HL-60/S4 treated with phorbol 12-myristate 13-acetate at 8.2 ng/mL for 4 days and 3 days (cell line): Measurements from ENCODE around the gene DOCK3.
"Not testable (repeated sequence)": the region's sequence is repeated elsewhere in the genome, so short reads cannot be mapped to it uniquely, and the experiment has no call there.

Experiments
- in situ Hi-C: fragments of 300-500 bp; cut with MboI; formaldehyde crosslinking; loops from 2 replicates; pipeline ENCODE4 v1.15.0; 2022; ENCODE audit warnings: low sequenced_read_pairs

The DOCK3 gene

DNA sequence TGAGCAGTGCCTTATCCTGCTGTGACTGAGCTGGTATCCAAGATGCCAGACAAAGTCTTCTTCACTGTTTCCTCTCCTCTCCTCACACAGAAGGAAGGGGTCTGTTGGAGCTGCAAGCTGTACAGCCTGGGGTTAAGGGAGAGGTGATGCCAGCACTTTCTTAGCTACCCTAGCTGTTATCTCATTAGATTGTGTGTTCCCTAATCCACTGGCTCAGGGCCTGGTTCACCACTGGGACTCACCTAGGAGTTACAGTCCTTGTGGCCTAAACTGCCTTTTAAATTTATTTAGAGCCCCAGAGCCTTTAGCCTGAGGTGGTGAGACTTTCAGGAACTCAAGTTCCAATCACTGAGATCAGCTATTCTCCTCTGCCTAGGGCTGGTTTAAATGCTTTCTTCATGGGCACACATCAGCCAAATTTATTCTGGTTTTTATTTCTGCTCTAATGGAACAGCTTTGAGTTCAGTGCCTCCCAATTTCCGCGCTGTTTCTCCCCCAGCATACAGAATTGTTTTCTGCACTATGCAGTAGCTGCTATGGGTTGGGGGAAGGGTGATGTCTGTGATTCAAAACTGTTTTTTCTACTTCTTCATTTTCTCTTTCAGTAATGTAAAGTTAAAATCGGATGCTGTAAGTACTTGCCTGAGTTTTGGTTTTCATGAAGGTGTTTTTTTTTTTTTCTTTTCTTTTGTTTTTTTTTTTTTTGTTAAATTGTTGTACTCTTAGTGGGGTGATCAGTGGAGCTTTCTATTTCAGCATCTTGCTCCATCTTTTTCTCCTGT, 198.8 kb downstream of the DOCK3 start:
- in situ Hi-C loops = no loop called here

DNA sequence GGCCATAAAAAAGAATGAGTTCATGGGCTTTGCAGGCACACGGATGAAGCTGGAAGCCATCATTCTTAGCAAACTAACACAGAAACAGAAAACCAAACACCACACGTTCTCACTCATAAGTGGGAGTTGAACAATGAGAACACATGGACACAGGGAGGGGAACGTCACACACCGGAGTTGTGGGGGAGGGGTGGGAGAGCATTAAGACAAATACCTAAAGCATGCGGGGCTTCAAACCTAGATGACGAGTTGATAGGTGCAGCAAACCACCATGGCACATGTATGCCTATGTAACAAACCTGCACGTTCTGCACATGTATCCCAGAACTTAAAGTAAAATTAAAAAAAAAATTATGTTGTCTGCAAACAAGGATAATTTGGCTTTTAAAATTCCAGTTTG, 200.1 kb downstream of the DOCK3 start:
- in situ Hi-C loops = not testable (repeated sequence)

DNA sequence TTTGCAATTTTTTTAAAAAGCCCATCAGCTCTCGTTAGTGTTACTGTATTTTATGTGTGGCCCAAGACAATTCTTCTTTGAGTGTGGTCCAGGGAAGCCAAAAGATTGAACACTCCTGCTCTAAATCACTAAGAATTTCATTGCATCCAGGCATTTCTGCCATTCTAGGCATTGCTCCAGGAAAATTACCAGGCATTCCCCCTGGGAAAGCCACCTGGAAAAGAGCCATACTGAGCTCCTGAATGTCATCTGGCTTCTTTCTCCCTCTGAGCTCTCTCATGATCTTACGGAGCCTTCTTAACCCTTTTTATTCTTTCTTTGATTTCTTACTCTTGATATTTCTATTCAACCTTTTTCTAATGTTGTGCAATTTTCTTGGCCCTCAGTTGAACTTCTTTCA, 202.2 kb downstream of the DOCK3 start:
- in situ Hi-C loops = no loop called here

DNA sequence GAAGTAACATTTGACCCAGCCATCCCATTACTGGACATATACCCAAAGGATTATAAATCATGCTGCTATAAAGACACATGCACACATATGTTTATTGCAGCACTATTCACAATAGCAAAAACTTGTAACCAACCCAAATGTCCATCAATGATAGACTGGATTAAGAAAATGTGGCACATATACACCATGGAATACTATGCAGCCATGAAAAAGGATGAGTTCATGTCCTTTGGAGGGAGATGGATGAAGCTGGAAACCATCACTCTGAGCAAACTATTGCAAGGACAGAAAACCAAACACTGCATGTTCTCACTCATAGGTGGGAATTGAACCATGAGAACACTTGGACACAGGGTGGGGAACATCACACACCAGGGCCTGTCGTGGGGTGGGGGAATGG, 208.0 kb downstream of the DOCK3 start:
- in situ Hi-C loops = not testable (repeated sequence)

DNA sequence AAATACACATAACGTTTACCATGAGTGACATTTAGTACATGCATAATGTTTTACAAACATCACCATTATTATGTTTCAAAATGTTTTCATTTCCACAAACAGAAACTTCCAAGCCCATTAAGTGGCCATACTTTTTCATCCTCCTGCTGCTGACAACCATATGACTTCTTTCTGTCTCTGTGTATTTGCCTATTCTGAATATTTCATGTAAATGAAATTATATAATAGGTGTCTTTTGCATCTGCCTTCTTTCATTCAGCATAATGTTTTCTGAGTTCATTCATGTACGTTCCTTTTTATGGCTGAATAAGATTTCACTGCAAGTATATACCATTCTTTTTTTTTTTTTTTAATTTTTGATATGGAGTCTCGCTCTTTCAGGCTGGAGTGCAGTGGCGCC, 209.0 kb downstream of the DOCK3 start:
- in situ Hi-C loops = no loop called here

DNA sequence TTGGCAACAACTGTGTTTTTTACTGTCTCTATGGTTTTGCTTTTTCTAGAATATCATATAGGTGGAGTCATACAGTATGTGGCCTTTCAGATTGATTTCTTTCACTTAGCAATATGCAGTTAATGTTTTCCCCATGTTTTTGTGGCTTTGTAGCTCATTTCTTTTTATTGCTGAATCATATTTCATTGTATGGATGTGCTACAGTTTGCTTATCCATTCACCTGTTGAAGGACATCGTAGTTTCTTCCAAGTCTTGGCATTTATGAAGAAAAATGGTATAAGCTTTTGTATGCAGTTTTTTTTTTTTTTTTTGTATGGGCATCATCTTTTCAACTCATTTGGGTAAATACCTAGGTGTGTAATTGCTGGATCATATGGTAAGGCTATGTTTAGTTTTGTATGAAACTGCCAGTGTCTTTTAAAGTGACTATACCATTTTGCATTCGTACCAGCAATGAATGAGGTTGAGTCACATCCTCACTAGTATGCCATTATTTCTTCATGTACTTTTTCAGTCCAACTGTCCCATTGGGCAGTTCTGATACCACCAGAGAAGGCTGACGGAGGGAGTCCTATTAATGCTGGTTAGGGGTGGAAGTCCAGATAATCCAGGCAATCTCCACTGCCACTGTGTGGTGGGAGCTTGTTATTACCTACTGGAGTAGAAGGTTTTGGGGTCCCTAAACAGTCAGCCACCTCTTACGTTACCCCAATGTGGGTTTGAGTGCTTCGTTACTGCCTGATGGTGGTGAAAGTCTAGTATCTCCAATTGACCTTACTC, 210.5 kb downstream of the DOCK3 start:
- in situ Hi-C loops = no loop called here

DNA sequence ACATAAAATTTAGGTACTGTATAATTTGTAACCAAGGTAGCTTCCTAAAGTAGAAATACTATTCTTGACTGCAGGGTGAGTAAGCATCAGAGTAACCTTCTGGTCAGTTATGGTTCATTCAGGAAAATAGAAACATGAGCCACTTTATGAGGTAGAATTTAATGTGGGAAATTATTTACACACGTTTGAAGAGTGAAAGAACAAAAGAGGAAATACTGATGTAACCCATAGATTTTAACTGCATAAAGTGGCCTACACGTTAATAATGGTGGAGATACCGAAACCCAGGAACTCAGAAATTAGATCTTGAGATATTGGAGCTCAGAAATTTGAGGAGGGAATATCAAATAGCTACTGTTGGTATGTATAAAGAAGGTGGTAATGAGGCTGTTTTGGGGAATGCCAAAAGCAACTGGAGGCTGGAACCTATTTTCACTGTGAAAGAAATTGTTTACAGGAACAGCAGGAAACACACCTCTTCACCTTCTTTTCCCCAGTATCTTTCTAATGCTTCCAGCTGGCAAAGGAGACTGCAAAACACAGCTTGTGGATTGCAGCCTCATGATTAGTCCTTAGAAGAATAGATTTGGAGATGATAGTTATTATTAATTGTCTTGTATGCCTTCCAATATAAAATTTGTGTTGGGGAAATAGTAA, 216.1 kb downstream of the DOCK3 start:
- in situ Hi-C loops = no loop called here

DNA sequence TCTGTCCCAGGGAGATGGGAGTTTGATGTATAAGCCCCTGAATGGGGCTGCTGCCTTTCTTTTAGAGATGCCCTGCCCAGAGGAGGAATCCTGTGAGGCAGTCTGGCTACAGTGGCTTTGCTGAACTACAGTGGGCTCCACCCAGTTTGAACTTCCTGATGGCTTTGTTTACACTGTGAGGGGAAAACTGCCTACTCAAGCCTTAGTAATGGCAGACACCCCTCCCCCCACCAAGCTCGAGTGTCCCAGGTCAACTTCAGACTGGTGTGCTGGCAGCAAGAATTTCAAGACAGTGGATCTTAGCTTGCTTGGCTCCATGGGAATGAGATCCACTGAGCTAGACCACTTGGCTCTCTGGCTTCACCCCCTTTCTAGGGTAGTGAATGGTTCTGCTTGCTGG, 226.4 kb downstream of the DOCK3 start:
- in situ Hi-C loops = not testable (repeated sequence)

DNA sequence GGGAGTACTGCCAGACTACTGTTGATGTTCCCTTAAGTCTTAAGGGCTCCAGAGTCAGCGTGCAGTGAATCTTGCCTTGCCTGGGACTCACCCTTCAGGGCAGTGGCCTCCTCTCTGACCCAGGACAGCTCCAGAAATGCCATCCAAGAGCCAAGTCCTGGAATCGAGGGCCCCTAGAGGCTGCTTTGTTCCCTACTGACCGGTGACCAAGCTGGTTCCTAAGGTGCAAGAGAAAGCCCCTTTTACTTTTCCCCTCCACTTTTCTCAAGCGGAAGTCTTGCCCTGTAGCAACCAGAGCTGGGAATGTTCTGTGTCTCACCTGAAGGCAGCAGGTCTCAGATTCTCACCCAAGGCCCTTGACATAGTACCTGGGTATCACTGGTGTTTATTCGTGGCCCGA, 238.0 kb downstream of the DOCK3 start:
- in situ Hi-C loops = no loop called here

DNA sequence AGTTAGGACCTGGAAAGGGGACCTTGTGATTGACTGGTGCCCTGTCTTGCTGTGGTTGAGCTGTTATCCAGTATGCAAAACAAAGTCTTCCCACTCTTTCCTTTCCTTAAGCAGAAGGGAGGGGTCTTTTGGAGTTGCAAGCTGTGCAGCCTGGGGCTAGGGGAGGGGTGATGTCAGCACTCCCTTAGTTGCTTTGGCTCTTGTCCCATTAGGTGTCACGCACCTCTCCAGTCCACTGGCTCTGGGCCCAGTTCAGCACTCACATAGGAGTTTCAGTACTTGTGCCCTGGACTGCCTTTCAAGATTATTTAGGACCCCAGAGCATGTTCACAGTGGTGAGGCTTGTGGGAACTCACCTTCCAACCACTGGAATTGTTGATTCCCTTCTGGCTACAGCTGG, 238.5 kb downstream of the DOCK3 start:
- in situ Hi-C loops = no loop called here

DNA sequence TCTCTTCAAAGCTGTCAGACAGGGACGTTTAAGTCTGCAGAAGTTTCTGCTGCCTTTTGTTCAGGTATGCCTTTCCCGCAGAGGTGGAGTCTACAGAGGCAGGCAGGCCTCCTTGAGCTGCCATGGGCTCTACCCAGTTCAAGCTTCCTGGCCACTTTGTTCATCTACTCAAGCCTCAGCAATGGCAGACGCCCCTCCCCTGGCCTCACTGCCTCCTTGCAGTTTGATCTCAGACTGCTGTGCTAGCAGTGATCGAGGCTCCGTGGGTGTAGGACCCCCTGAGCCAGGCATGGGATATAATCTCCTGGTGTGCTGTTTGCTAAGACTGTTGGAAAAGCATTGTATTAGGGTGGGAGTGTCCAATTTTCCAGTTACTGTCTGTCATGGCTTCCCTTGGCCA, 247.3 kb downstream of the DOCK3 start:
- in situ Hi-C loops = not testable (repeated sequence)

DNA sequence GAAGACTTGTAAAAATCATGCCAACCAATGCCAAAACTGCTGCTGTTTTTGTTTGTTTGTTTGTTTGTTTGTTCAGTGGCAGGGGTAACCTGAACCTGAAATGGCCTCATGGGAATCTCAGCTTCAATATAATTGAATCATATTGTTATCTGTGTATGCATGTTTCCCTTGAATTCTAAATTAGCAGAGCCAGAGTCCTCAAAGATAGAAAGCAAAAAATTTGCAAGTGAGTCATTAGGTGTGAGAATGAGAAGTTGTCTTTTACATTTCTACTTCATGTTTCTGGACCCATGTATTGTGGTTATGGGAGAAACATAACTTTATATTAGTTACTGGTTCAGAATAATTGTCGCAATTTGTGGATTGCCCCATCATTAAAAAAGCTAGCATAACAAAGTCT, 249.2 kb downstream of the DOCK3 start:
- in situ Hi-C loops = no loop called here

DNA sequence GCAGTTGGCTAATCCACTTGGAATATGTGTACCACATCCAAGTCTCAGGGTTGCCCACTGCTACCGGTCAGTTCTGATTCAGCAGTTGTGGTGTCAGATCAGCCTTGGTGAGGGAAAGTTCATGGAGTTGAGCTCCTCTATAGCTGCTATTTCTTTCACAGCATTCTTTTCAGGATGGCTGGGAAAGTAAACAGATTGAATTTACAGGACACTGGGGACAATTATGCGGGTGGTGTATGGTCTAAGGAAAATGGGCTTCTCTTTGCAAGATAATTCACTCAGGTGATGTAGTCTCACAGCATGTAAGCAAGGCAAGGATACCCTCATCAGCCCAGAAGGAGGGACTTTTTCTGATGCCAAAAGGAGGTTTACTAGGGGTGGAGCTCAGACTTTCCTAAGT, 249.9 kb downstream of the DOCK3 start:
- in situ Hi-C loops = no loop called here

DNA sequence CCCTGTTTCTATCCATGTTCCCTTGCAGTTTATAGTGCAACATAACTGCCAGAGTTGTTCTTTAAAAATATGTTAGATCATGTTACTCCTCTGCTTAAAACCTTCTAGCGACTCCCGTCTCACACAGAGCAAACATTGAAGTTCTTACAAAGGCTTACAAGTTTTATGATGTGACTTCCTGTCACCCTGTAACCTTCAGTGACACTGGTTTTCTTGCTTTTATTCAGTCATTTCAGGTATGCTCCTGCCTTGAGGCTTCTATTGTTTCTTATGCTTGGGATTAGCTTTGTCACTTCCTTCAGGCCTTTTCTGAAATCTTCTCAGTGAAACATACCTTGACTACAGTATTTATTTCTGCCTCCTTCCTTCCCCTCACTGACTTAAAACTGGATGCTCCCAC, 252.1 kb downstream of the DOCK3 start:
- in situ Hi-C loops = no loop called here

DNA sequence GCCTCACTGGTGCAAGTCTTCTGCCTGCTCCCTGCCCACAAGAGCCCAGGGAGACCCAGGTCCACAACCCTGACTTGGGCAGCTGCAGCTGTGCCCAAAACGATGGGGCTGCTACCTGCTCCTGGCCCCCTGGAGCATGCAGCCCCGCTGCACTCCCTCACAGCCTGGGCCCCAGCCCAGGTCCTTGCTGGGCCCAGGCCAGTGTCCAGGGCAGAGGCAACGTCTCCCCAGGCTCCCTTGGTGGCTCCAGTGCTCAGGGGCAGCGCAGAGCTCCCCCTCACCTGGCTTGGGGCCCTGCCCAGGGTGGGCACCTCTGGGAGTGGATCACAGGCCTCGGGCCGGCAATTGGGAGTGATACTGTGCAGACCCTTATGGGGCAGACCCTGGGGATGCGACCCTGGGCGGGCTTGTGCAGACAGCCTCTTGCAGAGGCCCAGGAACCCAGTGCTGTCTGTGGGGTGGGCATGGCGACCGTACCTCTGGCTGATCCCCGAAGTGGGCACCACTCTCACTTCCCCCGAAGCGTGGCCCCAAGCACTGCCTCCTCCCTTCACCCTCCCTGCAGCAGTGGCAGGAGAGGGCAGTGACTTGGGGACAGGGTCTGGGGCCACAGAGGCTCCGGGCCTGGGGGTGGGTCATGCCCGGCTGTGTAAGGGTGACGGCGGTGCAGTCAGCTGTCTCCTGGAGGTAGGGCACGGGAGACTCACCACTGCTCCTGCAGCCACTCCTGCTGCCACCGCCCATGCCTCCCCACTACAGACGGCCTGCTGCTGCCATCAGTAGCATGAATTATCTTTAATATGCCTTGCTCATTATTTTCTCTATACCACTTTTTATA, 255.9 kb downstream of the DOCK3 start:
- in situ Hi-C loops = no loop called here

DNA sequence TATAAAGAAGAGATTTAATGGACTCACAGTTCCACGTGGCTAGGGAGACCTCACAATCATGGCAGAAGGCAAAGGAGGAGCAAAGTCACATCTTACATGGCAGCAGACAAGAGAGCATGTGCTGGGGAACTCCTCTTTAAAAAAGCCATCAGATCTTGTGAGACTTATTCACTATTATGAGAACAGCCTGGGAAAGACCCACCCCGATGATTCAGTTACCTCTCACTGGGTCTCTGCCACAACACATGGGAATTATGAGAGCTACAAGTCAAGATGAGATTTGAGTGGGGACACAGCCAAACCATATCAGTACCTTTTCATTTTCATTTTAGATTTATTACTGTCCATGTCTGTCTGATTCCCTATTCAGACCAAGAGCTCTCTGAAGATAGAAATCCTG, 258.2 kb downstream of the DOCK3 start:
- in situ Hi-C loops = not testable (repeated sequence)

DNA sequence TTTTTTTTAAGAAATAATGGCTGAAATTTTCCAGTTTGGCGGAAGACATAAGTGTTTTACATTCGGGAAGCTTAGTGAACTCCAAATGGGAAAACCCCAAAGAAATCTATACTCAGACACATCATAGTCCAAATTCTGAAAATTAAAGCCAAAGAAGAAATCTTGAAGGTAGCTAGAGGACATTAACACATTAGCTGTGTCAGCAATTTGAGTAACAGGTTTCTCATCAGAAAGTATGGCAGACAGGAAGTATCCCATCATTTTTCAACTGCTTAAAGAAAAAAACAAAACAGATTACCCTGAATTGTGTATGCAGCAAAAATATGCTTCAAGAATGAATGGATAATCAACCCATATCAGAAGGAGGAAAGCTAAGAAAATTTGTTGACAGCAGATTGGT, 261.7 kb downstream of the DOCK3 start:
- in situ Hi-C loops = no loop called here

DNA sequence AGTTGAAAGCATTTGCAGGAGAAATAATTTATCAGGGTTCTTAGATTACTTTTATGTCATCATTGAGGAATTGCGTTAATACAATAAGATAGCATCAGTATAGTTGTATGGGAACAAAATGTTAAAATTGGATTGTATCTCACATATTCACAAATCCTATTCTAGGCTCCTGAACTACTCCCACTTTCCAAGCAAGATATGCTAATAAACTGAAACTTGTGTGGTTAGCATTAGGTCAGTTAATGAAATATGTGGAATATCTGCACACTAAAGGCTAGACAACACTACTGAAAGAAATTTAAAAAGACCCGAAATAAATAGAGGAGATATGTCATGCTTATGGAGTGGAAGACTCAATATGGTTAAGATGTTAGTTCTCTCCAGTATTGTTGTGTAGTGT, 272.7 kb downstream of the DOCK3 start:
- in situ Hi-C loops = no loop called here

DNA sequence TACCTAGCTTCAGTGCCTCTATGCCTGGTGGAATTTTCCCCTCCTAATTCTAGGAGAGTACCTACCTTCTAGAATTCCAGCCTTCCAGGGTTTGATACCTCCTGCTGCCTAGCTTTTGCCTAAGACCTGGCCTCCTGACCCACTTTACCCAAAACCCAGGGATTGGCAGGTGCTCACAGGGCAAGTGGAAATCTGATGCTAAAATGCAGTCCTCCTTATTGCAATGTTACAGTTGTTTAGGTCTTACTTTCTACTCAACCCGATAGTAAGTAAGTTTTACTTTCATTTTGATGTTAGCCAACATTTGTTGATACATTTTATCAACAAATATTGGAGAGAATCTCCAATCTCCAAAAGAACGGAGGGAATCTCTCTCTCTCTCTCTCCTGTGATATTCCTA, 275.9 kb downstream of the DOCK3 start:
- in situ Hi-C loops = no loop called here

DNA sequence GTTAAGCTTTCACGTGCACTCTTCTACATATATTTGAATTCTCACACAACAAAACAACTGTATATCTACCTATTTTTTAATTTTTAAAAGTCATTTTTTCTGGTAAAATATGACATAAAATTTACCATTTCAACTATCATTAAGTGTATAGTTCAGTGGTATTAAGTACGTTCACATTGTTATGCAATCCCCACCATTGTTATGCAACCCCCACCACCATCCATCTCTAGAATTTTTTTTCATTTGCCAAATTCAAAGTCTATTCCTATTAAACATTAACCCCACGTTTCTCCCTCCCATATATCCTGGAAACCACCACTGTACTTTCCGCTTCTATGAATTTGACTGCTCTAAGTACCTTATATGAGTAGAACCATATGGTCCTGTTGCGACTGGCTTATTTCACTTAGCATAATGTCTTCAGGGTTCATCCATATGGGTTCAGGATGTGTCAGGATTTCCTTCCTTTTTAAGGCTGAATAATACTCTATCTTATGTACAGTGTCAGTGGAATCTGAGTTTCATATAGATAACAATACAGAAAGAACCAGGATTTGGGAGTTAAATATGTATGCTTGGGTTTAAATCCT, 279.2 kb downstream of the DOCK3 start:
- in situ Hi-C loops = no loop called here

DNA sequence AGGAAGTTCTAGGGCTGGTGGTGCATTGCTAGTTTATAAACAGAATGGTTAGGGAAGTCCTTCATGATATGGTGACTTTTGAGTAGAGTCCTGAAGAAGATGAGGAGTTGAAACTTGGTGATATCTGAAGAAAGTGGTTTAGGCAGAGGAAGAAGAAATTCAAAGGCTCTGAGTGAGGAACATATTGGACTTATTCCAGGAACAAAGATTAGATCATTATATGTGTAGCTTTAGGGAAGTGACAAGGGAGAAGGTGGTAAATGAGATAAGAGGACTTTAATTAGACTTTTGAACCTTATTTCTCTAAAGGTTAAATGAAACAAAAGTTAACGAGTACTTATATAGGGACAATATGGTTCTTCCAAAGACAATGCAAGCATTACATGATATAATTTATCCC, 286.7 kb downstream of the DOCK3 start:
- in situ Hi-C loops = no loop called here
